HuH-7 (cell line): Measurements from ENCODE around the gene DMWD.
"Not testable (repeated sequence)": the region's sequence is repeated elsewhere in the genome, so short reads cannot be mapped to it uniquely, and the experiment has no call there.

Source experiments
- DNase-seq: peaks from one replicate; pipeline ENCODE4 v3.0.0; 2011; ENCODE audit warnings: low spot score

DMWD gene

GRCh38 chr19:45816236-45817009 lies 23.8 kb upstream of the DMWD start:
- no peak for DNase-seq

GRCh38 chr19:45815481-45816216 lies 23.0 kb upstream of the DMWD start:
- DNase-seq: no peak

GRCh38 chr19:45814851-45815480 lies 22.3 kb upstream of the DMWD start, which contains the start of gene RSPH6A:
Gene RSPH6A (minus strand): TSS chr19:45815308. CDS start chr19:45815176, 132 bp downstream.
- no peak for DNase-seq

- DNase-seq: no peak
Observed at GRCh38 chr19:45814166-45814780, 21.6 kb upstream of the DMWD start.

- DNase-seq: no peak
Observed at GRCh38 chr19:45812297-45812696, 19.7 kb upstream of the DMWD start.

- DNase-seq: no peak
Observed at GRCh38 chr19:45809643-45810159, 17.1 kb upstream of the DMWD start.

- DNase-seq: no peak
Observed at GRCh38 chr19:45805719-45806118, 13.1 kb upstream of the DMWD start.

GRCh38 chr19:45804959-45805230 lies 12.2 kb upstream of the DMWD start:
- DNase-seq: no peak

- DNase-seq: no peak
Observed at GRCh38 chr19:45804140-45804958, 11.7 kb upstream of the DMWD start.

- no peak for DNase-seq
Observed at GRCh38 chr19:45801603-45802175, 9.0 kb upstream of the DMWD start.

GRCh38 chr19:45800070-45800553 lies 7.5 kb upstream of the DMWD start:
- no peak for DNase-seq

- DNase-seq: not testable (repeated sequence)
Observed at GRCh38 chr19:45799541-45799940, 6.9 kb upstream of the DMWD start.

GRCh38 chr19:45798995-45799517 lies 6.4 kb upstream of the DMWD start:
- DNase-seq: peak; percentile 82

- DNase-seq: no peak
Observed at GRCh38 chr19:45794627-45795026, 2.0 kb upstream of the DMWD start.

GRCh38 chr19:45793876-45794275 lies 1.2 kb upstream of the DMWD start:
- no peak for DNase-seq

GRCh38 chr19:45793178-45793564 lies 526 bp upstream of the DMWD start:
- no peak for DNase-seq

- DNase-seq: no peak
Observed at GRCh38 chr19:45791744-45792469, 738 bp downstream of the DMWD start.

GRCh38 chr19:45790942-45791341 lies 1.7 kb downstream of the DMWD start:
- no peak for DNase-seq

GRCh38 chr19:45789035-45789786 lies 3.4 kb downstream of the DMWD start:
- no peak for DNase-seq

- no peak for DNase-seq
Observed at GRCh38 chr19:45786533-45786894, 6.1 kb downstream of the DMWD start.
